Kidney capillary endothelial cell (primary cell): ENCODE measurements around the gene ATP1A3.

ENCODE experiments used
- DNase-seq: peaks from one replicate; pipeline ENCODE4 v3.0.0-alpha.2; 2018; ENCODE audit warnings: low spot score

ATP1A3 gene

DNA sequence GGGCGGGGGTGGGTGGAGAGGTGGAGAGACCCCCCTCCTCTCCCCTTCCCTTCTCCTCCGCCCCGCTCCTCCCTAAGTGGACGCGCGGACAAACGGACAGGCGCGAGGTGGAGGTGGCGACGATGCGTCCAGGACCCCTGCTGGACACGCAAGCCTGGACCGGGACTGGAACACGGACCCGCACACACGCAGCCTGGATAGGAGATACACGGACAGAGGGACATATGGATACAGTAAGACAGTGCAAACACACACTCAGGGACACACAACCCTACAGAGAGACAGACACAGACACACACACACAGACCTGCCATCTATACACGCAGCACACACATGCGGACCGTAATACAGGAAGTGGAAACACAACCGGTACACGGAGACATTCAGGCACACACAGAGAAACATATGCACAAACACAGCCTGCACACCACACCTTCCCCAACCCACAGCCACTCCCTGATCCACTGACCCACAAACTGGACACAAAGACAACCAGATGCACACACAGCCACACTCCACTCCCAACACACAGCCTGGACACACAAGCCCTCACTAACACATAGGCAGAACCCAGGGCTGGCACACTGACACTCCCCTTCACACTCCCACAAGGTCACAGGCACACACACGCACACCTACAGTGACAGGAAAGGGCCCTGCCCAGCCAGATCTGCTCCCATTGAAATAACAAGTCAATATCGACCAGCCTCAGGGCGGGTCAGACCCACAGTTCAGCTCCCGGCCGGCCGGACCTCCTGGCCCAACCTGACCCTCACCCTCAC, 65.1 kb downstream of the ATP1A3 start:
- DNase-seq = no peak

DNA sequence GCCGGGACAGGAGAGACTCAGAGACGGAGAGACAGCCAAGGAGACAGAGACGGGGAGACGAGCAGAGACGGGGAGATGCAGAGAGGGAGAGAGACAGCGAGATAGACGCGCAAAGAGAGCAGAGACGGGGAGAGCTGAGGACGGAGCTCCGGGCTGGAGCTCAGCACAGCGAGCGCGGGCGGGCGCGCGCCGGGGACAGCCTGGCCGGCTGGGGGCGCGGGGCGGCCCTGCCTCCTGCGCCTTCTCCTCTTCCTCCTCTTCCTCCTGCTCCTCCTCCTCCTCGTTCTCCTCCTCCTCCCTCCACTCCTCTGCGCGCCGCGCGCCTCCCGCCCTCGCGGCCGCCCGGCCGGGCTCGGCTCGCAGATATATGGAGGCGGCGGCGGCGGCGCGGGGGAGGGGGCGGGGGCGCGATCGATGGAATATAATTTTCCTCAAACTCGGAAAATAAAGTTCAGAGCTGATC, 65.8 kb downstream of the ATP1A3 start, which contains the start of gene ERFL:
ERFL (minus strand) TSS at position 229 of the 463 bp plus-strand sequence. CDS start 15,530 bp downstream, outside the sequence.
- no peak for DNase-seq

DNA sequence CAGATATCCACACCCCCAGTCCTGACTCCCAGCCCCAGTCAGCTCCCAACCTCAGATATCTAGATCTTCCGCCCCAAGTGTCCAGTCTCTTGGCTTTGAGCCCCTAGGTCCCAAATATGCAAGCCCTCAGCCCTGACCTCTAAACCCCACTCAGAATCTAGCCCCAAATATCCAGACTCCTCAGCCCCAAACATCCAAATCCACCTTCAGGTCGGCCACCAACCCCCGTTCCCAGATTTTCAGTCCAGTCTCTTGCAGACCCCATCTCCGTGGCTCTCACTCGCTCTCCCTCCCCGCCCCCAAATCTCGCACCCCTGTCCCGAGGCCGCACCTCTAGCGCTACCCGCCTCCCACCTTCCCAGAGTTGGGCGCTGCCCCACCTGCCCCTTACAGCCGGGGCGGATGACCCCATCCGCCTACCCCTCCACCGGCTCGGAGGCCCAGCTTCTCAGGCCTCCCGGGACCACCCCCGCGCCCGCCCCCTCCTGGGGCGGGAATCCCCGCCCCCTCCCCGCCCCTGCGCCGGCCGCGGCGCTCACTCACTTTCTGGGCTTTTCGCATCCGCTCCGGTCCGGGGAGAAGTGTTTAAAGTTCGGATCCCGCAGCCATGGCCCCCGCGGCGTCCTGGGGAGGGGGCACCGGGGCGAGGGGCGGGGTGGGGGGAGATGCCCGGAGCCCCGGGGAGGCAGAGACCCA, 66.4 kb downstream of the ATP1A3 start:
- DNase-seq = no peak

DNA sequence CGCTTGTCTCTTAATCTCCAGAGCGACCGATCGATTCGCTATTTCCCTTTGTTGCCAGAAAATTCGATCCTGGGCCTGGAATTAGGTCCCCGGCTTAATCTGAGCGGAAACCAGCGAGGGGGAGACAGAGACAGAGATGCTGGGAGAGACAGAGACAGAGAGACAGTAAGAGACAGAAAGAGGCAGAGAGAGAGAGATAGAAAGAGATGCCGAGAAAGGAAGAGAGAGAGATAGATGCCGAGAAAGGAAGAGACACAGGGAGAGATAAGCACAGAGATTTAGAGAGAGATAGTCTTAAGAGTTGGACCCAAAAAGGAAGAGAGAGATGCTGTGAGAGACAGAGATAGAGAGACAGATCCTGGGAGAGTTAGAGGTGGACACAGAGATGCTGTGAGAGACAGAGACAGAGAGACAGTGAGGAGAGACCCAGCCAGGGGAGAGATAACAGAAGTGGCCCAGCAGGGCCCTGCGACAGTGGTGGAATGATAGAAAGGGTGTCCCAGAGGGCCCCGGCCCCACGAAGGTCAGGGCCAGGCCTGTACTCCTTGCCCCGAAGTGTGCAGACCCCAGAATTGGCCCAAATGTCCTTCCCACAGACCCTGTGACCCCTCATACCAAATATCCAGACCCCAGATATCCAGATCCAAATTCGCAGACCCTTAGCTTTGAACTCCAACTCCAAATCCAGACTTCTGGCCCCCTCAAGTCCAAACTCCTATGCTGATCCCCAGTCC, 67.1 kb downstream of the ATP1A3 start:
- DNase-seq = no peak

DNA sequence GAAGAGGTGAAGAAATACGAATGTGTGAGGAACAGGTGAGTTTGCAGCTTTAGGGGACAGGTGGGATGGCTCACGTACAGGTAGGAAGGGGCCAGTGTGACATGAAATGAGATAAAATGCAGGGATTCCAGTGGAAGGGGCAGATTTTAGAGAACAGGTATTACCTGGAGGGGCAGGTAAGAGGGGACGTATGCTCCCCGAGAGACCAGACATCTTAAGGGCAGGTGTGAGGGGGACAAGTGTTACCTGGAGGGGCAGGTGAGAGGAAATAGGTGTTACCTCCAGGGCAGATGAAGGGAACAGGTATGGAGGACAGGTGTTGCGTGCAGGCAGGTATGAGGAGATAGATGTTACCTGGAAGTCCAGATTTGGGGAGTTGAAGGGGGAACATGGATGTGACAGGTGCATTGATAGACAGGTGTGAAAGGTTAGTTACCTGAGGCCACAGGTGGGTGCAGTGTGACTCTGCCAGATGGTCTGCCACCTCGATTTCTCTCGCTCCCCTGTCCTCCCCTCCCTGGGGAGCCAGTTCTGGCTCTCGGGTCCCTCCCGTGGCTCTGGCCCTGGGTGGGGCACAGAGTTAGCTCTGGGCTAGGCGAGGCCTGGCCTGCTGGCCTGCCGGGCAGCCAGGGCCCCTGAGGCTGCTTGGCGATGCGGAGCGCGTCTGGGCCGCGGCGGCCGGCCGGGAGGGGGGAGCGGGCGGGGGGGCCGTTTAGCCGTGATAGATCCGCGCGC, 67.8 kb downstream of the ATP1A3 start:
- no peak for DNase-seq

DNA sequence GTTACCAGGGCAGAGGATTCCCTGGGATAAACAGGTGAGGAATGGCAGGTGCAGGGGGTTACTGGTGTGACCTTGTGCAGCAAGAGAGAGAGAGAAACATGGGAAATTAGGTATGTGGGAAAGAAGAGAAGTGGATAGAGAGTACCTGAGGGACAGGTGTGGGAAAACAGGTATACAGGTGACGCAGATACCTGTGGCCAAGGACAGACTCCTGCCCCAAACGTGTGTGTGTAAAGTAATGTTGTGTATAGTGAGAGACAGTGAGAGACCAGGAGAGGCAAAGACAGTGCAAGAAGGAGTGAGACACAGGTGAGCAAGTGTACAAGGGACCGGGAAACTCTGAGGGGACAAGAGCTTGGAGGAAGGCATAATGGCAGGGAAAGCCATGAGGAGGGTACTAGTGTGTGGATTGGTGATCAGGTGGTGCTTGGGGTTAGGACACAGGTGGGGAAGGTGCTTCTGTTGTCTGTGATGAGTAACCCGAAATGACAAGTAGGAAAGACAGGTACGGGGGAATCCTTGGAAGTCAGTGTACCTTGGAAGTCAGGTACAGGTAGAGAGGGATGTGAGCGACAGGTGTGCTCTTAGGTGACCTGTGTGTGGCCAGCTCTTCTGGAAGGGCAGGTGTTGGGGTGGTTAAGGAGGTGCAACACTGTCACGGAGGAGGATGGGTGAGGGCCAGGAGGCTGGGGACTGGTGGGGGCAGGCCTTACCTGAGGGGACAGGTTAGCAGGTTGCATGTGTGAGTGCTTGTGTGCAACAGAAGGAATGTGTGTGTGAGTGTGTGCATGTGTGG, 68.6 kb downstream of the ATP1A3 start:
- DNase-seq = no peak

DNA sequence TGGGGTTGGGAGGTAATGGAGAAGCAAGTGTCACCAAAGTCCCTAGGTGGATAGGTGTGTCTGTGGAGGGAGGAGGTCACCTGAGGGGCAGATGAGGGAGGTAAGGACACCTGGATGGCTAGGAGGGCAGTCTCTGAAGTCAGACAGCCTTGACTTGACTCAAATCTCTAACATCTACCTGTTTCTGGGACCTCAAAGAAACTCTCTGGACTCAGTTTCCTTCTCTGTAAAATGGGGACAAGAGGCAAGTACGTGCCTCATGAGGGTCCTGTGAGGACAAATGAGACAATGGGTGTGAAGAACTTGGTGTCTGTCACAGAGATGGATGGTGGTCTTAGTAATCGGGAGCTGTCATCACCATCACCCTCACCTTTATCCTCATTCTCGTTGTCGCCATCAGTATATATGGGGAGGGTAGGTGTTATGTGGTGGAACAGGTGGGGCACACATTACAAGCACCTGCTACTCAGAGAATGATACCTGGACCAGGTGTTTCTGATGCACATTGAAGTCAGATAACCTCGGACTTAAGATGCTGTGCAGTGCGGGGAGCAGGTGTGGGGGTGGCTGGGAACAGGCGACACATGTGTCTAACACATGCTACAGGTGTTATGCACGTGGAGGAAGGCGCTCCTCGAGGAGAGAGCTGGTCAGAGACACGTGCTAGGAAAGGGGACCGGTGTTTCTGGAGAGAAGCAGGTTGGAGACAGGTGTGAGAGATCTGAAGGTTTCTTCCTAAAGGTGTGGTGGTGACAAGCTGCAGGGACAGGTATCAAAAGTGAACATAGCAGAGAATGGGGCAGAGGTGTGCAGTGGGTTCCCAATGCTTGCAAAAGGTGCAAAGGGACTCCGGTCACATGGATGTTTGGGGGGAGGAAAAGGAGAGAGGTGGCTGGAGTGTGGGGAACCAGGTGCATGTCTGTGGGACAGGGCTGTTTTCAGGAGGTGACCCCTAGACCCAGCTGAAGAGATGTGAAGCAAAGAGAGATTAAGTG, 69.6 kb downstream of the ATP1A3 start:
- no peak for DNase-seq

DNA sequence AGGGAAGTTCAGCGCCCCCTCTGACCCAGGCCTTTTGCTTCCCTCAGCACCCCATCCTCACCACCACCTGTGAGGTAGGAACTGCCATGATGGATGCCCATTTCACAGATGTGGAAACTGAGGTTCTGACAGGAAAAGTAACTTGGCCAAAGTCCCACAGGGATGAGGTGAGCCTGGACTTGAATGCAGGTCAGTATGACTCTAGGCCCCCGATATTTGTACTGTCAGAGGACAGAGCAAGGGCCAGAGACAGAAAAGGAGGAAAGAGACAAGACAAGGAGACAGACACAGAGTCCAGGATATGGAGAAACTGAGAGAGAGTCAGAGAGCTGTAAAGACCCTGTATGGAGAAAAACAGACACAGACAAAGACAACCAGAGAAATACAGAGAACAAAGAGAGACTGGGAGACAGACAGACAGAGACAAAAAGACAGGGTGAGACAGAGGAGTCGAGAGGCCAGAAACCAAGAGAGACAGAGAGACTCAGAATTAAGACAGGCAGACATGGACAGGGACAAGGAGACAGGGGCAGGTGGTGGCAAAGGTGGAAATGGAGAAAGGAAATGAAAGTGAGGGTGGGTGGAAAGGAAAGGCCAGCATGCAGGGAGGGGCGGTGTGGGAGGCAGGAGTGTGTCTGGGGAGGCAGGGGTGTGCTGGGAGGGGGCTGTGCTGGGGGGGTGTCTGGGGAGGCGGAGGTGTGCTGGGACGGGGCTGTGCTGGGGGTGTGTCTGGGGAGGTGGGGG, 70.8 kb downstream of the ATP1A3 start:
- DNase-seq = no peak

DNA sequence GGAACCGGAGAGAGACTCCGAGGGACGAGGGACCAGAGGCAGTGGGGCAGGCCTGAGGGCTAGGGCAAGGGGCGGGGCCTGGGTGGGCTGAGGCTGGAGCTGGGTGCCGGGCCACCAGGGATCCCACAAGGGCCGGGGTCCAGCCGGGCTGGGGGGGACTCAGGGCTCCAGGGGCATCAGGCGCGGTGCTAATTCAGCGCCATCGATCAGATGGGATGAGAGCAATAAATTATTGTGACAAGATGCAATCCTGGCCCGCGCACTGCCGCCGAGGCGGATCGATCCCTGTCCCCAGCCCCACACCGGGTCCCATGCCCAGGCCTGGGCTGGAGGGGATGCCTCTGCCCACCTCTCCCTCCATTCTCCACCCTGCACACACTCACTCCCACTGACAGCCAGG, 71.4 kb downstream of the ATP1A3 start:
- DNase-seq = no peak

DNA sequence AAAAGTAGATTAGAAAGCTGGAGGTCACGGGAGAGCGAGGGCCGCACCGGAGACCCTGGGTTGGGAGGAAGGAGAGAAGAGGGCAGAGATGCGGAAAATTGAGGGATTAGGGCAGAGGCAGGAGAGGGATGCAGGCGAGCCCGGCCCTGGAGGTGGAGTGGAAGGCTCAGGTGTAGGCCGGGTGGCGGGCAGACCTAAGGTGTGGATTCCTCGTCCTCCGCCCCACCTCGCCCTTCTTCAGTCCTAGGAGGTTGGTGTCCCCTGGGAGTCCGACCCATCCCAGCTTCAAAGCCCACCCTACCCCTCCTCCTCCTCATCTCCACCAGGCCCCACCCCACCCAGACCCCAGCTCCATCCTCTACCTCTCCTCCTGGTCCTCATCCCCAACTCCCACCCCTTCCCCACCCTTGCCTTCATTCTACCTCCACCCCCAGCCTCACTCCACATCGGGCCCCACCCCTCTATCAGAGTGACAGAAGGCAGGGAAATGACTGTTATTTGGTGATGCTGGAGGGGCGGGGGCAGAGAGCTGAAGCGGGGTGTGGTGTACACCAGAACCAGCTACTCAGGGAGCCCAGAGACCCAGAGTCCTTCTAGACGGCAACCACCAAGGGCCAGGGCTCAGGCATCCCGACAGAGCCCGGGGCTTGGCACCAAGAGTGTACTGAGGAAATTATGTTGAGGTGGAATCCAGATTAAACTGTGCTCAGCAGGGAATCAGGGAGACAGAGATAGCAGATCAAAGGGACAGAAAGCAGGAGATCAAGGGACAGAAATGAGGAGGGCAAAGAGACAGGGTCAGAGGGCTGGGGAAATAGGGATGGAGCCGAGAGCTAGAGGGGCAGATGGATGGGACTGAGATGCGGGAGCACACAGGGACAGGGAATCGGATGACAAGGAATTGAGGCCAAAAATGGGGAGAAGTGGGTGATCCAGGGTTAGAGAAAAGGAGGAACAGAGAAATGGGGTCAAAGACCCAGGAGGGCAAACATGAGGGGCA, 72.2 kb downstream of the ATP1A3 start:
- no peak for DNase-seq

DNA sequence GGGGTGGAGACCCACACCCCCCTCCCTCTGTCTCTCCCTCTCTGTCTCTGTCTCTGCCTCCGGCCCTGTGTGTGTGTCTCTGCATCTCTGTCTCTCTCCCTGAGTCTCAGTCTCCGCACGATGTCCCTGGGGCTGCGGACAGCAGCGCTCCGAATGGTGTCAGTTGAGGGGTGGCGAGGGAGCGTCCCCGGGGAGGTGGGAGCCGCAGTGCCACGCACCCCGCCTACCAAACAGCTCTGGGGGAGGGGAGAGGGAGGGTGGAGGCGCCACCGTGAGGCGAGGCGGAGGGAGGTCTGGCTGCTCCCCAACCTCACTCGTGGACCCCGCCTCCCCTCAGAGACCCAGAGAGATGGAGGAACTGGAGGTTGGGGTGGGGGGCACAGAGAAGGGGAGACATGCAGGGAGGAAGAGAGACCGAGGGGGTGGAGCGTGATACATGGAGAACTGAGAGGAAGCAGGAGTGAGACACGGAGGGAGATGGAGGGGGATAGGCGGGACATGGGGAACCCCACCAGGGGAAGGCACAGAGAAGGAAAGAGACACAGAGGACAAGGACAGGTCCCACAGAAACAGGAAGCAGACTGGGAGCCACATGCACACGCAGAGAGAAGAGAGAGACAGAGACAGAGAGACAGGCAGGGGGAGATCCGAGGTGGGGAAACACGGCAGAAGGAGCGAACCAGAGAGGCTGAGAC, 73.0 kb downstream of the ATP1A3 start:
- no peak for DNase-seq

DNA sequence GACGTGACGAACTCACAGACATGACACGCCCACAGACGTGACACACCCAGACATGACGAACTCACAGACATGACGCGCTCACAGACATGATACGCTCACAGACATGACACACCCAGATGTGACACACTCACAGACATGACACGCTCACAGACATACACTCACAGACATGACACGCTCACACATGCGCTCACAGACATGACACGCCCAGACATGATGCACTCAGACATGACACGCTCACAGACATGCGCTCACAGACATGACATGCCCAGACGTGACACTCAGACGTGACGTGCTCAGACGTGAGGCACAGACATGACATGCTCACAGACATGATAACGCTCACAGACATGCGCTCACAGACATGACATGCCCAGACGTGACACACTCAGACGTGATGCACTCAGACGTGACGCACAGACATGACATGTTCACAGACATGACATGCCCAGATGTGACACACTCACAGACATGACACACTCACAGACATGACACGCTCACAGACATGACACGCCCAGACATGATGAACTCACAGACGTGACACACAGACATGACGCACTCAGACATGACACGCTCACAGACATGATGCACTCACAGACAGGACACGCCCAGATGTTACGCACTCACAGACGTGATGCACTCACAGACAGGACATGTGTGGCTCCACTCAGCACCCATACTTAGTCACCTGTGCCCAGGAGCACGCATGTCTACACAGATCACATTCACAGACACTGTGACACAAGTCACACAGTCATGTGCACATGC, 73.9 kb downstream of the ATP1A3 start:
- DNase-seq = no peak

DNA sequence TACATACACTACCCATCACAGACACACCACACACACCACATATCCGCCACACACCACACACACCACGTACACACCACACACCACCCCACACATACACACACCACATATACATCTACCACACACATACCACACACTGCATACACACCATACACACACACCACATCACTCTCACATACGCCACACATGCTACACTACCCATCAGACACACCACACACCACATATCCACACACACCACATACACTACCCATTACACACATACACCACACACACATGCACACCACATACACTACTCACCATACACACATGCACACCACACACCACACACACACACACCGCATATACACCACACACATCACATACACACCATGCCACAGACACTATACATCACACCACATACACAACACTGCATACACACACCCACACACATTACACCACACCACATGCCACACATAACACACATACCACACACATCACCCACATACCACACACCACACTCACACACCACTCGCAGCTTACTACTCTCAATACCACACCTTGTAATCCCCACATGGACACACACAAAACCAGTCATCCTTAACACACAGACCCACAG, 75.3 kb downstream of the ATP1A3 start:
- no peak for DNase-seq

DNA sequence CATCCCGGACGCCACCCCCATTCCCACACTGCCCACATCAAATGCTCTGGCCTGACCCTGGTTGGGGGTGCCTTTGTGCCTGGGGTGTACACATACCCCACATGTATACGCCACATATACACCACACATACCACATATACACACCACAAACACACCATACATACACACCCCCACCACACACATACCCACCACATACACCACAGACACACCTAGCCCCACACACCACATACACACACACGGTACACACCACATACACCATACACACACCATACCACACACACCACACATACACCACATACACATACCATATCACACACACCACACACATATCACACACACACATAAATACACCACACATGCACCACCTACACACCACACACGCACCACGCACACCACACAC, 75.9 kb downstream of the ATP1A3 start:
- DNase-seq = no peak

DNA sequence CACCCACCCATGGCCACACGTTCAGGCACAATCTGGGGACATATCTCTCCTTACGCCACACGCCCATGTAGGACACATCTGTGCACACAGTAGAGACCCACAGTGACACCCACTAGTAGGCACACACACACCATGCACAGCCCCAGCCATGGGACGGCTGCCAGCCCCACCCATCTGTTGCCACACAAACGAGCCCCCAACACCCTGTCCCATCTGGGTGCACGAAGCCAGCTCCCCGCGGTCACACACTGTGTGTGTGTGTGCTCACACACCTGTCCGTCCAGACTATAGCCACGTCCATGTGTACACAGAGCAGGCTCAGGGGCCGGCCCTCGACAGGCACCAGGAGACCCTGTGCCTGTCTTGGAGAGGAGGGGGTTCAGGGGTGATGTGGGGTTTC, 76.4 kb downstream of the ATP1A3 start:
- DNase-seq = no peak
